Stimulated activated CD4-positive, alpha-beta T cell treated with anti-CD3 and anti-CD28 coated beads, Interleukin-1b, Interleukin-23, amount 100 ng/mL, for 1 hour (primary cell): Measurements from ENCODE around the gene CALCOCO1.
A peak's percentile ranks its signal among the peaks of the same experiment; 100 is the strongest.

Experiments used
- DNase-seq, 2 donors: peaks; one replicate each; pipeline ENCODE4 v3.0.0-alpha.2; 2020; ENCODE audit warnings: low read depth in 2 of 2

The CALCOCO1 gene

GRCh38 chr12:53751336-53752191, 24.3 kb upstream of the CALCOCO1 start, which contains the start of gene CISTR:
Gene CISTR (minus strand): TSS chr12:53751979.
- no peak for DNase-seq

GRCh38 chr12:53750812-53751335, 23.6 kb upstream of the CALCOCO1 start:
- no peak for DNase-seq

GRCh38 chr12:53749986-53750811, 22.9 kb upstream of the CALCOCO1 start:
- DNase-seq = no peak

DNA sequence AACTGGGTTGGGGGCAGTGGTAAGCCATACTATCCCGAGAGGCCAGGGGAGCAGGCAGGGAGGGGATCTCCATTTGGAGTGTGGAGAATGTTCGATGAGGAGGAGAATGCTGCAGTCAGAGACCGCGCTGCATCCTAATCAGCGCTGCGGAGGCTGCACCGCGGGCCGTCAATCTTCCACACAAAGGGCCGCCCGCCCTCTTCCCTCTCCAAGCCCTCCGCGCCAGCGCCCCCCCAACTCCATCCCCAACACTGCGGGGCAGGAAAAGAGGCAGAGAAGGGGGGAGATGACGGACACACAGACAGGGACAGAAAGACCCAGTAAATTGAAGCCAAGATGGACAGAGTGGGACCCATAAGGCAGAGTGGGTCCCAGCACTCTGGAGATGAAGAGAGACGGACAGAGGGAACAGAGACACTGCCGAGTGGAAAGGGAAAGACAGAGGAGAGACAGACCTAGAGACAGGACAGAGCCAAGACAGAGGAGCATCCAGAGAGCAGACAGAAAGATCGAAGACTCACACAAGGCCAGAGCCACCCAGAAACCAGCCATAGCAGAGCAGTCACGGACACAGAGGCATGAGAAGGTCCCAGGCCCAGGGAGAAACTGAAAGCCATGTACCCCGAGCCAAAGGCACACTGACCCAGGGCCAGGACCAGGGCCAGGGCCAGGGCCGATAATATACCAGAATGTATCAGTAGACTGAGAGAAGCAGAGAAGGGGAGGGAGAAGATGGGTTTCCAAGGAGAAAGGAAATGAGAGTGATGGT, 21.0 kb upstream of the CALCOCO1 start:
- no peak for DNase-seq

DNA sequence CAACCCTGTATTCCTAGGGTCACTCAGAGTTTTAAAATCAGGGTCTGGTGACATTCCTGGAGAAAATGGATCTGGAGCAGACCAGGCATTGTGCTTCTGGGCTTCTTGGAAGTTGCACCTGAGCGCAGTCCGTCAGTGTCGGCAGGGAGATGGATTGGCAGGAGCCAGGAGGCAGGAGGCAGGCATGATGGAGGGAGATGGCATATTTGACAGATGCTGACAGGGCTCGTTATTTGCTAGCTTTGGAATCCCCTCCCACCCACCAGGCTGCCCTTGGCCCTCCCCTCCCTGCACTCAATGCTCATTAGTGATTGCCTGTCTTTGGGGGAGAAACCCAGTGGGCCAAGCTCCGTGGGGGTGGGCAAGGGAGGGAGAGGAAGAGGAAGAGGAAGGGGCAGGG, 19.8 kb upstream of the CALCOCO1 start:
- DNase-seq = no peak

- peak; percentile 70 to 71 for DNase-seq
Observed at GRCh38 chr12:53746592-53747092, 19.4 kb upstream of the CALCOCO1 start.

DNA sequence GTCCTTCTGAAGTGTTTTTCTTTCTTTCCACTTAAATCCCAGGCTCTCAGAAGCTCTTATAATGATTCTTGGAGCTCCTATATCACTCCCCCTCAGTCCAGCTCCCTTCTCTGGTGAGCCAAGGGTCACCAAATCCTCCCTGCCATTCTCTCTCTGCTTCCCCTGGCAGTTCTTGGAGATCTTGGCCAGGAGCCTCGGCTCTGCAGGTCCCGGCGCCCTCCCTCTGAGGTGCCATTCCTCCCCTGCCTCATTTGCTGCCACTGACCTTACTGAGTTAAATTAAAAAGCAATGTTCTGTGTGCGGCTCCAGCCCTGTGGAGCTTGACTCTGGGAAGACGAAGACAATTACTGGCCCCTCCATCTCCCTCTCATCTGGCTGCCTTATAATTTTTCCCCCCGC, 17.5 kb upstream of the CALCOCO1 start:
- no peak for DNase-seq

- DNase-seq = no peak
Observed at GRCh38 chr12:53744130-53744441, 16.8 kb upstream of the CALCOCO1 start.

GRCh38 chr12:53743266-53744129, 16.2 kb upstream of the CALCOCO1 start:
- peak; percentile 11 to 35 for DNase-seq

DNA sequence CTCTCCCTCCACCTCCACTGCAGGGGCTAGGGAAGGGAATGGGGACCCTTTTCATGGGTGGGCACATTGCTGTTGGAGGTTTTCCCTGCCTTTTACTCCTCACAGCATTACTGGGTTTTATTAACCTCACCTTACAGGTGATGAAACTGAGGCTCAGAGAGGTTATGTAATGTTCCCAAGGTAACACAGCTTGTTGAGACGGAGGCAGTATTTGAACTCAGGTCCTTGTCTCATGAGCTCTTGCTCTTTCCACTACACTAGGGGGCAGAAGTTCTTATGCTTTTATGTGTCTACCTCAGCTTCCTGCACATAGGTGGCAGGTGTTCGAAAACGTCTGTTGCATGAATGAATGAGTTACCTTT, 12.9 kb upstream of the CALCOCO1 start:
- DNase-seq = no peak

- DNase-seq = no peak
Observed at GRCh38 chr12:53739214-53740129, 12.2 kb upstream of the CALCOCO1 start.

DNA sequence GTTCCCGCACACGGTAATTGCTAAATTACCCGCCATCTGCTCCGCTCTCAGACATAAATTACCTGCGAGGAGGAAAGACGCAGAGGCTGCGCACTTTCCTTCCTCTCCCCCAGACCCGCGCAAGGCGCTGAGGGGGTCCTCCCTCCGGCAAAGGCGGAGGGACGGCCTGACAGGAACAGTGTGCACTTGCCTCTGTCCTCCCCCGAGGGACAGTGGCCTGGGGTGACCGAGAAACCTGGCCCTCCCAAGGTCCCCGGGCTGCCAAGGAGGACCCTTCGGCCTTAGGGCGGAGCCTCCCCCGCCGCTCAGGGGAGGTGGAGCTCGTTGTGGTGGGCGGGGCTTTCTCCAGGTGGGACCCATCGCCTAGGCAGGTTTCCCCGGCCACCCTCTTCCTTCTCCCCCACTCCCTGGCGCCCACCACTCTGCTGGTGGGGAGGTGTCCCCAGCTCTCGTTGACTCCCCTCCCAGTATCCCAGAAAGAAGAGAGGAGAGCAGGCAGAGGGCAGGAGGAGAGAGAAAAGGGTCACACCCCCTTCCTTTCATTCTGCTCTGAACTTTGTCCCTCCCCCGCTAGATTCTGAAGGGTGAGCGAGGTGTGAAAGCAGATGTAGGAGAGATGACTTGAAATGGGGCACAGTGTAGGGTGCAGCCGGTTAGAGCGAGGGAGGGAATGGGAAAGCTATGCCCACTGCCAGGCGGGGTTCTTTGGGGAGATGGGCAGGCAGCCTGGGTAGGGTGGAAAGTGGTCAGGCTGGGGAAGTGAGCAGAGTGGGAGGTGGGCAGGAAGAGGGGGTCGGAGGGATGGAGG, 11.4 kb upstream of the CALCOCO1 start:
- no peak for DNase-seq

- no peak for DNase-seq
Observed at GRCh38 chr12:53737951-53738405, 10.7 kb upstream of the CALCOCO1 start.

DNA sequence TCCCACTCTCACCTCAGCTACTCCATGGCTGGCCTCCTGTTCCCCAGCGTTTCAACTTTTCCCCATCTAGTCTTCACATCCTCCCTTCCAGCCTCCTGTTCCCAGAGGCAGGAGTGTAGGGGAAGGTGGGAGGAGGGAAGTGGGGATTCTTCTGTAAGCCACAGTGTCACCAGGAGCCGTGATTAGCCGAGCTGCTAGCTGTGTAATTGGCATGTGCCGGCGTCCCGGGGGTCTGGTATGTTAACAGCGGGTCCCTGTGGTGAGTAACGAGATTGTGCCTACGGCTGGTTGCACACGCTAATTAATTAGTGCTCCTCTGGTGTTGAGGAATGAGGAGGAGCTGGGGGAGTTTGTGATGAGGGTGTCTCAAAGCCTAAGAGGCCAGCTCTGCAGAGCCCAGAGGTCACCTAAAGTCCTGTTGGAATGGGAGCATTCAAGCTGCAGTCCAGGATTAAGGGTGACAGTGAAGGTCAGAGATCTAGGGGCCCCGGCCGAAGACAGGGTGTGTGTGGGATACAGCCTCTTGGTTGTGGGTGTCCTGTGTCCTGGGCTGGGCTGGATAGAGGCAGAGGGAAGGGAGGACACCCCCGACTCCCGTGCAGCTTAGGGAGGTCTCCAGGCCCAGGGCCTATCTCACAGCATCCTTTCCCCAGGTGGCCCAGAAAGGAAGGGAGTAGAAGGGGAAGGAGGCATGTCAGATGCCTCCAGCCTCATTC, 10.0 kb upstream of the CALCOCO1 start:
- DNase-seq = no peak

DNA sequence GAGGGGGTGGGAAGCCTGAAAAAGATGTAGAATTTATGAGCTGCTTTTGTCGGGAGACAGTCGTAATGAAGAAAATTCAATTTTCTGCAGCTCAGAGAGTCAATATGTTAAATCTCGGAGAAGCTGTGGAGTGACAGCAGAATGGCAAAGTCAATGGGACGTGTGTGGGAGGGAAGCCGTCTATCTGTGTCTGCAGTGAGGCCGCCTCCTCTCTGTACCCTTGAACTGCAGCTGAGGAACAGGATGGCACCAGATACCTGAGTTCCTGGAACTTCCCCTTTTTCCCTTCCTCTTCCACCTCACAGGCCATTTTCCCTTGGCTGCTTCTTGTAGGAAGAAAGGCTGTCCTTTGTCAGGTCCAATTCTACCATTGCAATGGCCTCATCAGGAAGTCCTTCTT, 9.3 kb upstream of the CALCOCO1 start:
- no peak for DNase-seq

- DNase-seq = no peak
Observed at GRCh38 chr12:53735556-53735955, 8.3 kb upstream of the CALCOCO1 start.

GRCh38 chr12:53734425-53734824, 7.2 kb upstream of the CALCOCO1 start:
- DNase-seq = no peak

DNA sequence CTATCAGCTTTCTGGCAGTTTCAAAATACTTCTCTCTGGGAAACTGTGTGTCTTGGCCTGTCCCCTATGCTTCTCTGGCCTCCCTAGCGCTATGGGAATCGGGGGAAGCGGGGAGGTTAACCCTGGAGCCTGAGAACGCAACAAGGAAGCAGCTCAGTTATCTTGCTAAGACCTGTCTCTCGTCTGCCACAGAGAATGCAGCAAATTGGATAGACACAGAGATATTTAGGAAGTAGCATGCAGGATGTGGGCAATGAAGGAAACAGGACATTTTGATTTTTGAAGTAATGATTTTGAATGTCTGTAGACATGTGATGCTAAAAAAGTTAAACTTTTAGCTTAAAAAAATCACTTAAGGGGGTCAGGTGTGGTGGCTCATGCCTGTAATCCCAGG, 6.6 kb upstream of the CALCOCO1 start:
- no peak for DNase-seq
